HCT116 (cell line): ENCODE data around the gene RCAN2.

Source experiments
- ATF3 ChIP-seq: IDR thresholded peaks from 2 replicates; pipeline ENCODE4 v1.6.1; 2012
- CEBPB ChIP-seq: IDR thresholded peaks from 2 replicates; pipeline ENCODE4 v1.6.1; 2012; ENCODE audit warnings: low read depth
- CTCF ChIP-seq, 3 experiments: fragments of 200-600 bp in 1 of 3; sonication (generic) in 1 of 3; IDR thresholded peaks in 2 of 3; conservative IDR thresholded peaks in 1 of 3; 2 replicates each; pipeline ENCODE4 v1.5.1; 2012 to 2017; ENCODE audit warnings: low read depth in 2 of 3, low read length in 2 of 3, antibody characterized with exemption in 1 of 3, borderline replicate concordance in 1 of 3, control low read depth in 1 of 3, mild to moderate bottlenecking in 1 of 3, mixed read lengths in 1 of 3, mixed run types in 1 of 3, moderate library complexity in 1 of 3; ENCODE audit not compliant: insufficient read depth in 1 of 3
- EGR1 ChIP-seq: IDR thresholded peaks from 2 replicates; pipeline ENCODE4 v1.6.1; 2012; ENCODE audit warnings: low read depth
- EZH2 ChIP-seq: fragments of 200-600 bp; sonication (generic); IDR thresholded peaks from 2 replicates; pipeline ENCODE4 v1.6.1; 2017; ENCODE audit warnings: antibody characterized with exemption, mixed run types
- EZH2phosphoT487 ChIP-seq: fragments of 200-600 bp; IDR thresholded peaks from 2 replicates; pipeline ENCODE4 v1.6.1; 2018; ENCODE audit warnings: antibody characterized with exemption, borderline replicate concordance
- JUND ChIP-seq: IDR thresholded peaks from 2 replicates; pipeline ENCODE4 v1.6.1; 2012
- POLR2A ChIP-seq: IDR thresholded peaks from 2 replicates; pipeline ENCODE4 v1.7.0; 2011; ENCODE audit warnings: borderline replicate concordance; ENCODE audit not compliant: insufficient read depth, insufficient read length; ENCODE audit errors: extremely low read depth
- POLR2AphosphoS5 ChIP-seq: IDR thresholded peaks from 2 replicates; pipeline ENCODE4 v1.6.1; 2011; ENCODE audit warnings: mild to moderate bottlenecking, low read depth, low read length, moderate library complexity
- RAD21 ChIP-seq: IDR thresholded peaks from 2 replicates; pipeline ENCODE4 v1.6.1; 2012; ENCODE audit warnings: low read depth, mild to moderate bottlenecking
- REST ChIP-seq: IDR thresholded peaks from 2 replicates; pipeline ENCODE4 v1.6.1; 2012; ENCODE audit warnings: low read depth
- TF ChIP-seq, protein P1 (sequence below): IDR thresholded peaks from 2 replicates; pipeline ENCODE4 v1.6.1; 2012
- TF ChIP-seq, protein P2 (sequence below): IDR thresholded peaks from 2 replicates; pipeline ENCODE4 v1.6.1; 2011; ENCODE audit warnings: mild to moderate bottlenecking, low read length, moderate library complexity; ENCODE audit not compliant: insufficient replicate concordance; ENCODE audit errors: extremely low read depth

DNA sequence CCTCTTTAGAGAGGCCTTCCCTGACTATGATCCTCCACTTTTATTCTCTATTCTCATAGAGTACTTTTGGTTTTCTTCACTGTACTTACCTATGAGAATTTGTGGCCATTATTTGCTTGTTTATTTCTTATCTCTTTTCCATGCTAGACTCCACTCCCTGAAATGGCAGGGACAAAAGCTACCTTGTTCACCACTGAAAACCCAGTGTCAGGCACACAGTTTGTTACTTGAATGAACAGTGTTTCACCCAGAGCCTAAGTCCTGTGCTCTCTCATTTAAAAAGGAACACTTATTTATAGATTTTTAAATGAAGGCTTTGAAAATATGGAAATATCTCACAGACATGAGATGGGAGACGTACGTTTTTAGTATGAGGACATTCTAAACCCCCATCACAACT lies 272.8 kb downstream of the RCAN2 start:
- TF ChIP-seq RAD21 (no peak), POLR2AphosphoS5 (no peak), CTCF (IDR thresholded peaks at IDR 0.05 in 2 of 3, conservative IDR thresholded peaks at IDR 0.05 in 1 of 3; ENCODE audit: borderline replicate concordance in 1 of 3, insufficient read depth in 1 of 3, low read depth in 2 of 3, low read length in 2 of 3) (no peak), REST (no peak), EZH2phosphoT487 (no peak), JUND (no peak), POLR2A (no peak), ATF3 (no peak), EZH2 (no peak), CEBPB (no peak), EGR1 (no peak)
- TF ChIP-seq, protein P1, sequence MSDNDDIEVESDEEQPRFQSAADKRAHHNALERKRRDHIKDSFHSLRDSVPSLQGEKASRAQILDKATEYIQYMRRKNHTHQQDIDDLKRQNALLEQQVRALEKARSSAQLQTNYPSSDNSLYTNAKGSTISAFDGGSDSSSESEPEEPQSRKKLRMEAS: no peak
- TF ChIP-seq, protein P2, sequence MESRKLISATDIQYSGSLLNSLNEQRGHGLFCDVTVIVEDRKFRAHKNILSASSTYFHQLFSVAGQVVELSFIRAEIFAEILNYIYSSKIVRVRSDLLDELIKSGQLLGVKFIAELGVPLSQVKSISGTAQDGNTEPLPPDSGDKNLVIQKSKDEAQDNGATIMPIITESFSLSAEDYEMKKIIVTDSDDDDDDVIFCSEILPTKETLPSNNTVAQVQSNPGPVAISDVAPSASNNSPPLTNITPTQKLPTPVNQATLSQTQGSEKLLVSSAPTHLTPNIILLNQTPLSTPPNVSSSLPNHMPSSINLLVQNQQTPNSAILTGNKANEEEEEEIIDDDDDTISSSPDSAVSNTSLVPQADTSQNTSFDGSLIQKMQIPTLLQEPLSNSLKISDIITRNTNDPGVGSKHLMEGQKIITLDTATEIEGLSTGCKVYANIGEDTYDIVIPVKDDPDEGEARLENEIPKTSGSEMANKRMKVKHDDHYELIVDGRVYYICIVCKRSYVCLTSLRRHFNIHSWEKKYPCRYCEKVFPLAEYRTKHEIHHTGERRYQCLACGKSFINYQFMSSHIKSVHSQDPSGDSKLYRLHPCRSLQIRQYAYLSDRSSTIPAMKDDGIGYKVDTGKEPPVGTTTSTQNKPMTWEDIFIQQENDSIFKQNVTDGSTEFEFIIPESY: no peak
